HuH-7 (cell line): Measurements from ENCODE around the gene DPH2.

Experiments used
- DNase-seq: peaks from one replicate; pipeline ENCODE4 v3.0.0; 2011; ENCODE audit warnings: low spot score

DPH2 gene

DNA sequence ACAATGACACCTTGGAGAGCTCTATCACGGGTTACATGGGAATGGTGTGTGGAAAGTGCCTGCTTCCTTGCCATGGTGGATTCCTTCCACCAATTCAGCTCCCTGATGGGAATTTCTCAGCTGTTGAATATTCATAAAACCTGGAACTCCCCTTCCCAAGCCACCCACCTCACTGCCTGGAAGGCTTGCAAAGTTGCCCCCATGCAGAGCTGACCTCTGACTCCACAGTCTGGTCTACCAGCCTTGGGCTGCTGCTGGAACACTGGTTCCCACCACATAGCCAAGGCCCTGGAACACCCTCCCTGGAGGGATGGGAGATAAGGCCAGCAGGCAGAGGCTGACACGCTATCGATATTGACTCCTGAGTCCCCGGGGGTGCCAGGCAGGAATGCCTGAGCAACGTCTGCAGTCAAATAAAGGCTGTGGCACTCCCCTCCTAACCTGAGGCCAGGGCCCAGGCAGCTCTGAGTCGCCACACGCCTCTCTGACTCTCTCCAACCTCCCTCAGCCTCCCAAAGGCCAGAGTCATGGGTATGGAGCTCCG lies 30.4 kb downstream of the DPH2 start:
- no peak for DNase-seq

GRCh38 chr1:44002165-44002564 lies 32.4 kb downstream of the DPH2 start:
- no peak for DNase-seq

DNA sequence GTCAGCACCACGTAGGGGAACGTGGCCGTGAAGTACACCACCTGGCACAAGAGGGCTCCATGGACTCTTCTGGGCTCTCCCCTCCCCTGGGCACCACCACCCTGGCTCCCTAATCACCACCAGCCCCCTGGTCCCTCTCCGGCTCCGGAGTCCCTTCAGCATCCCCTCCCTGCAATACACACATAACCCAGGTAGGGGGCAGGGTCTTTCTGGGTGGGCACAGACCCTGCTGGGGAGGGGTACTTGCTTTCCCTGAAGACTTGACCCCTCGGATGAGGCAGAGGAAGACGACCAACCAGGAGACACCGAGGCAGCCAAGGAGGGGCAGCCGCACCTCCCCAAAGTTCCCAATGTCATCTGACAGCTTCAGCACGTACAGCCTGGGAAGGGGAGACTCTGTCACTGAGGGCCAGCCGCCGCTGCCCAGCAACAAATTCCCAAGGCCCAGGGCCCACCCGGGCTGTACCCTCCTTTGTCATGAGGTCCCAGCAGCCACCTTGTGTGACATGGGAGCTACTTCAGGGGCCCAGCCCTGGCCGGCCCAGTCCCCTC lies 32.9 kb downstream of the DPH2 start:
- DNase-seq, result no peak

GRCh38 chr1:44008259-44008658 lies 38.4 kb downstream of the DPH2 start:
- DNase-seq, result no peak

- no peak for DNase-seq
These were observed 41.2 kb downstream of the DPH2 start for GRCh38 chr1:44010935-44011471.

- DNase-seq, result no peak
These were observed 42.6 kb downstream of the DPH2 start for GRCh38 chr1:44012404-44012803.

- no peak for DNase-seq
These were observed 43.3 kb downstream of the DPH2 start for GRCh38 chr1:44012941-44013609.

DNA sequence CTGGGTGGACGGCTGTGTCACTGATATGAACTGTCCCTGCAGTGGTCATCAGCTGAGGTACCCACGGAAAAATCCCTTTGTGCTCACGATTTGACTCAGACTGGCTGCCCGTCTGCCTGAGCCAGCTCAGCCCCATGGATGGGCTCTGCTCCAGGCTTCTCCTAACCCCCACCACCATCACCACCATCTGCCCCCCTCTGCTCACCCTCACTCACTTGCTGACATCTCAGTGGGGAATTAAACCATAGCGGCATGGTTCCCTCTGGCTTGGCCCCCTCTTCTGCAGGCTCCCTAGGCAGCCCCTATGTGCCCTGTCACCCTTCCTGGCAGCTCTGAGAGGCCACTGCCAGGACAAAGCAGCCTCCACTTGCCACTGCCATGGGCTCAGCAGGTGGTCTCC lies 44.1 kb downstream of the DPH2 start:
- DNase-seq, result no peak

DNA sequence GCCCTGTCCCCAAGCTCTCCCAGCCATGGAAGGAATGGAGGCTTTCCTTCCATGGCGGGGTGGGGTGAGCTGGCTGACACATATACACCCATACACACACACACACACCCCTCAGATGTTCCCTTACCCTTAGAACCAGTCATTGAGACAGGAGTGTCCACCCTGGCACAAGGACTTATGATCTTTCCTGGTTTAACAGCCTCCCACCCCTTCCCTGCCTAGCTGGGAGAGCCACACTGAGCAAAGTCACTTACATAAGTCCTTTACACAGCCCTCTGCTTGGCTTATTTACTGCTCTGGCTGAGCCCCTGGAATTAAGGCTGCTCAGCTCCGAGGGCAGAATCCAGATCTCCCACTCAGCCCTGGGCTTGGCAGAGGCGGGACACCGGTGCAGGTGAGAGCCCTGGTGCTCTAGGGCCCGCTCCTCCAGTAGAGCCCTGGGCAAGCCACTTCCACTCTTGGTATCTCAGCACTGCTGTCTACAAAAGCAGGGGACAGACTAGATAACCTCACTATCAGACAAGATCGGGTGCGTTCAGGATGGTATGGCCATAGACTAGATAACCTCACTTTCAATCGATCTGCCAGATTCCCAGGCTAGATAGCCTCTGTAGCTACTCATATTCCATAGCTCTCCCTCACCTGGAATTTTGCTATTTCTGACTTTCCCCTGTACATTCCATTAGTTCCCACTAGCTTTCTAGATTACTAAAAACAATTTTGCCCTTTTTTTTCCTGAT lies 44.7 kb downstream of the DPH2 start:
- DNase-seq, result no peak

- DNase-seq, result no peak
These were observed 45.4 kb downstream of the DPH2 start for GRCh38 chr1:44015206-44015605.

DNA sequence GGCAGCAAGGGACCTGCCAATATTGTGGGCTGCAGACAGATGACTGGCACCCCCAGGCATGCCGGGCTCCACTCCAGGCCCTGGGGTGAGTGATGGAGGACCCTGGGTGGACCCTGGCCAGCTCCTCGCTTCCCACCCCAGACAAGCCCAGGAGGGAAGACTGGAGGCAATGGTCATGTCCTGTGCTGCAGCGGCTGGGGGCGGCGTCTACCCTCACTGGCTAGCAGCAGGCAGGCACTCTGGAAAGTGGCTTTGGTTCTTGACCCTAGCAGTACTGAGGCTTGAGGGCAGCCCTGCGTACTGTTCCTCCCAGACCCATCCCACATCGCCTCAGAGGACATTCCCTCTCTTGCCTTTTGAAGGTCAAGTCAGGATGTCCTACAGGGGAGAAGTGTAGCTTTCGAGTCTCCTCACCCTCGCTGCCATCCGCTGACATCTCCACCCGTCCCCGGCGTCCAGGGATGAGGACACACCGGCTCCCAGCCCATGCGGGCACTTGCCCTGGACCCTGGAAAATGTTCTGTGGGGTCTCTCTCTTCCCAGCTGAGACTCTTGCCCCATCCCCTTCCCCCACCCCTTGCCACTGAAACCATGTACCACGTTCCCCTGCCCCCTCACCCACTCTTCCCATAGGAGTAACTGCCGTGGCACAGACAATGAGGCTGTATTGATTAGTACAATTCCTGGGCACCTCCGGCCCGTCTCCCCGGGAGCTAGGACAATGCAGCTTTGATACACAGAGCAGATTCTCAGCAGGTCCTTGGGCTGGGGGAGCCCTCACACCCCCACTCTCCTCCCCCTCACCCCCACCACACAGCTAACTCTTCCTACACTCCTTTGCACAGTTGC lies 46.5 kb downstream of the DPH2 start:
- DNase-seq, result no peak

DNA sequence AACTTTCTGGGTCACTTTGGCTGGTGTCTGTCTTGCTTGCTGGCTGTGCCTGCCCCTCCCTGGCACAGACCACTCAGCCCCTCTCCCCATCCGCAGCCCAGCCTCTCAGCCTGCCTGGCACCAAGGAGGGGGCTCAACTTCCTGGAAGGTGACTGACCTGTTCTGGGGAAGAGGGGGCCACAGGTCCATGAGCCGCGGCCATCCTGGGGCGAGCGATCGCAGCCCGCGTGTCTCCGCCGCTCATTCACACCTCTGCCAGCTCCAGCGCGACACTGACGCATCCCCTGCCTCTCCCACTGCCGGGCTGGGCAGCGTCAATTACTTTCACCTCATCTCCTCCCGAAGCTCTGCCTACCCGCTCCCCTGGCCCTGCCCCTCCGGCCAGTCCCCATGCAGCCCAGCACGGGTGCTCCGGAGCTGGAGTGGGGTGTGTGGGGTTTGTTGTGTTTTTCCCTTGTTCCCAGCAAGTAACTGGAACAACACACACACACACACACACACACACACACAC lies 47.1 kb downstream of the DPH2 start:
- DNase-seq, result no peak

- no peak for DNase-seq
These were observed 49.7 kb downstream of the DPH2 start for GRCh38 chr1:44019466-44019948.

DNA sequence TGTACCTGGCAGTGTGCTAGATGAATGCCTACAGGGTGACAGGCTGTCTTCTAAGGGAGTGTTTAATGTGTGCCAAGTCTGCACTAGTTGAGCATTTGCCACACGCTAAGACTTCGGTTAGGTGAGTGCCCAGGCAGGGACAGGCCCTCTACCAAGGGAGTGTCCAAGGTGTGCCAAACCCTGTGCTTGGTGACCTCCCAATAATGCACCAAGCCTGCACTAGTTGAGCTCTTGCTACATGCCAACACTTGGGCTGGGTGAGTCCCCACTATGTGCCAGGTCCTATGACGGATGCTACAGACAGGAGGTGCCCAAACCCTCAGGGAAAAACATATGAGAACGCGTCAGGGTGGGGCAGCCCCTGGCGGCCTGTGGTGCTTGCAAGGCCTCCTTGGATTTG lies 50.7 kb downstream of the DPH2 start:
- no peak for DNase-seq

GRCh38 chr1:44021156-44021555 lies 51.3 kb downstream of the DPH2 start:
- no peak for DNase-seq

DNA sequence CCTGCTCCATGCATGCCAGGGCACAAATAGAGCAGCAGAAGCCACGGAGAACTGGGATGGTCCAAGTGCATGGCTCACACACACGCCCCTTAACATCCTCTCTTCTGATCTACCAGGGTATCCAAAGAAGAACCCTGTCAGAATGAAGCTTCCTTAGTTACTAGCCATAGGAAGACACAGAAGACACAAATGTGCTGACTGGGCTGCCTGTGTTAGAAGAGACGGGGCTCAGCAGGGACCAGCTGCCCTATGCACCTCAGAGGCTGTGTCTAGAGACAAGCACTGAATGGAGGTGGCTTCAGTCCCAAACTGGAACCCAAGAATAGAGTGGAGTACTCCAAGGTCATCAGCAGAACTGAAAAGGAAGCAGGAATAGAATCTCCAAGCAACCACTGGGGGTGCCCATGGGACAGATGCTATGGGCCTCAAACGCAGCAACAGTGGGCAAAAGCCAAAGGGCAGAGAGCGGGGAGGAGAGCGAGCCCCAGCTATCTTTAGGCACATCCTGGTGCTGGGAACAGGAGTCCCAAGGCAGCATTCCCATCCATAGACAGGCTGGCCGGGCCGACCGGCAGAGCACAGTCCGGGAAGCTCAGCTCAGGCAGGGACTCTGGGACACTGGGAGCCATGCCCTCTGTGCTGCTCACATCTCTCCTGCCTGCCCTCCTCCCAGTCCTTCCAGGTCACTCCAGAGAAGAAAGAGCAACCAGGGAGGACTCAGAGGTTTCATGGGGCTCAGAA lies 51.9 kb downstream of the DPH2 start:
- DNase-seq, result no peak
